Tibial nerve (tissue), 4 donors: Measurements from ENCODE around the gene CIZ1. TPM values are rescaled to one million over a fixed set of nuclear protein-coding genes. Genes with fewer than 3 reads are reported as not detected.
A peak's percentile ranks its signal among the peaks of the same experiment; 100 is the strongest.

Experiments
- DNase-seq, 2 donors: peaks; one replicate each; pipeline ENCODE4 v3.0.0-alpha.2; 2019; ENCODE audit warnings: low spot score in 2 of 2
- H3K27ac ChIP-seq, 4 donors: fragments of 200-600 bp; sonication (generic) in 3 of 4; one replicate each; pipeline ENCODE4 v1.5.1; 2017 to 2019; ENCODE audit warnings: mild to moderate bottlenecking in 1 of 4
- H3K27me3 ChIP-seq, 2 donors: fragments of 200-600 bp; sonication (generic) in 1 of 2; one replicate each; pipeline versions ENCODE4 v1.5.1 to v1.6.0; 2017 to 2019
- H3K36me3 ChIP-seq, 3 donors: fragments of 200-600 bp; sonication (generic); one replicate each; pipeline ENCODE4 v1.5.1; 2018 to 2019
- H3K4me1 ChIP-seq, 4 donors: fragments of 200-600 bp; sonication (generic) in 3 of 4; one replicate each; pipeline ENCODE4 v1.5.1; 2017 to 2019
- H3K4me3 ChIP-seq, 4 donors: fragments of 200-600 bp; sonication (generic) in 3 of 4; one replicate each; pipeline ENCODE4 v1.5.1; 2017 to 2019; ENCODE audit warnings: mild to moderate bottlenecking in 1 of 4, moderate library complexity in 1 of 4
- H3K9me3 ChIP-seq, 4 donors: fragments of 200-600 bp; sonication (generic) in 3 of 4; one replicate each; pipeline ENCODE4 v1.5.1; 2017 to 2019
- CTCF ChIP-seq, 5 experiments: fragments of 200-600 bp in 3 of 5; fragments of 450-650 bp in 2 of 5; sonication (generic) in 3 of 5; IDR thresholded peaks; one replicate each; pipeline ENCODE4 v1.5.1; 2016 to 2019; ENCODE audit warnings: antibody characterized with exemption in 5 of 5, mild to moderate bottlenecking in 3 of 5, moderate library complexity in 2 of 5
- EP300 ChIP-seq, 2 donors: sonication (generic); formaldehyde crosslinking; IDR thresholded peaks; one replicate each; pipeline ENCODE4 v1.6.1; 2017; ENCODE audit warnings: antibody characterized with exemption in 2 of 2, mild to moderate bottlenecking in 1 of 2
- POLR2A ChIP-seq, 2 donors: fragments of 450-650 bp; IDR thresholded peaks; one replicate each; pipeline ENCODE4 v1.6.1; 2017; ENCODE audit warnings: antibody characterized with exemption in 2 of 2, mild to moderate bottlenecking in 2 of 2, moderate library complexity in 2 of 2
- WGBS, 2 donors: methylation state at CpG; one replicate each; pipeline ENCODE4 v1.1.5; 2018; 5-methylcytosine and 5-hydroxymethylcytosine counted together
- total RNA-seq, 4 donors: library from RNA; depleted of rRNA; stranded (reverse); fragments of >200 nt; gene quantifications; one replicate each; pipeline ENCODE4 v1.1.0, GENCODE V29; 2016

Gene CIZ1
- total RNA-seq, 4 donors from 2014 or later, result 59.4 to 99.3 (median 71.4) TPM

GRCh38 chr9:128204858-128205257 is 13.5 kb upstream of the CIZ1 start:
- no peak overlapping the region for H3K4me3 ChIP-seq

GRCh38 chr9:128203707-128204551 is 12.6 kb upstream of the CIZ1 start:
- peak overlapping the region in 1 of 4 donors; percentile 53 for H3K27ac ChIP-seq
- H3K4me3 ChIP-seq, result peak overlapping the region; percentile 45 to 74 (median 68)
- WGBS, 2 donors, result 2 to 3% methylated on average over 24 to 38 of the region's 67 CpGs
- no peaks in the 10 kb centered on the region for H3K36me3 ChIP-seq
- peaks cover 0 to 25% of the 10 kb centered on the region in 2 donors for H3K27me3 ChIP-seq
- H3K9me3 ChIP-seq, result no peaks in the 10 kb centered on the region
- DNase-seq, result no peak
- peak in 1 of 2 donors; percentile 36 for TF ChIP-seq EP300 (IDR thresholded peaks at IDR 0.05)
- TF ChIP-seq POLR2A (IDR thresholded peaks at IDR 0.05), result no peak
- peaks cover 0 to 21% (median 8%) of the 10 kb centered on the region in 4 donors for H3K4me1 ChIP-seq

More at GRCh38 chr9:128204858-128205257, 13.5 kb upstream of the CIZ1 start:
- Histone ChIP-seq H3K4me1 (peaks cover 0 to 21% (median 8%) of the 10 kb centered on the region in 4 donors), H3K27me3 (peaks cover 0 to 25% of the 10 kb centered on the region in 2 donors), H3K9me3 (no peaks in the 10 kb centered on the region), H3K36me3 (no peaks in the 10 kb centered on the region), H3K27ac (peak overlapping the region in 1 of 4 donors; percentile 53)
- no peak for DNase-seq
- TF ChIP-seq CTCF (IDR thresholded peaks at IDR 0.05) (no peak), POLR2A (IDR thresholded peaks at IDR 0.05) (no peak), EP300 (IDR thresholded peaks at IDR 0.05) (no peak)
- 70 to 78% methylated on average over 7 of the region's 7 CpGs for WGBS, 2 donors

- peak within 1 kb of the TSS in 1 of 4 donors; percentile 53 for H3K27ac ChIP-seq
These were observed 11.8 kb upstream of the CIZ1 start, which contains the start of gene DNM1 for GRCh38 chr9:128203024-128203706. TSS of gene DNM1 (plus strand) at chr9:128203379. CDS start at chr9:128203471, 92 bp downstream.

GRCh38 chr9:128202648-128203023 is 11.3 kb upstream of the CIZ1 start:
- no peak for DNase-seq
- H3K9me3 ChIP-seq, result no peaks in the 10 kb centered on the region
- peaks cover 0 to 25% of the 10 kb centered on the region in 2 donors for H3K27me3 ChIP-seq
- H3K27ac ChIP-seq, result no peak overlapping the region
- peak overlapping the region in 2 of 4 donors; percentile 68 for H3K4me3 ChIP-seq
- 17 to 22% methylated on average over 2 of the region's 2 CpGs for WGBS, 2 donors
- H3K4me1 ChIP-seq, result peaks cover 0 to 21% (median 8%) of the 10 kb centered on the region in 4 donors
- TF ChIP-seq EP300 (IDR thresholded peaks at IDR 0.05), result no peak
- TF ChIP-seq POLR2A (IDR thresholded peaks at IDR 0.05), result no peak
- TF ChIP-seq CTCF (IDR thresholded peaks at IDR 0.05), result no peak
- H3K36me3 ChIP-seq, result no peaks in the 10 kb centered on the region

More at GRCh38 chr9:128203024-128203706, 11.8 kb upstream of the CIZ1 start, which contains the start of gene DNM1:
- Histone ChIP-seq H3K36me3 (no peaks in the 10 kb centered on the region), H3K9me3 (no peaks in the 10 kb centered on the region), H3K27me3 (peaks cover 0 to 25% of the 10 kb centered on the region in 2 donors), H3K4me1 (peaks cover 0 to 21% (median 8%) of the 10 kb centered on the region in 4 donors), H3K4me3 (peak within 1 kb of the TSS; percentile 45 to 74 (median 68))
- WGBS, 2 donors, result 0% methylated on average over 18 to 54 of the region's 72 CpGs
- TF ChIP-seq CTCF (IDR thresholded peaks at IDR 0.05), result peak; percentile 94 to 99 (median 97)
- TF ChIP-seq POLR2A (IDR thresholded peaks at IDR 0.05), result peak in 1 of 2 donors; percentile 14
- no peak for TF ChIP-seq EP300 (IDR thresholded peaks at IDR 0.05)
- no peak for DNase-seq

- no peak for TF ChIP-seq POLR2A (IDR thresholded peaks at IDR 0.05)
- no peak for TF ChIP-seq EP300 (IDR thresholded peaks at IDR 0.05)
- no peak for TF ChIP-seq CTCF (IDR thresholded peaks at IDR 0.05)
- Histone ChIP-seq H3K27me3 (peaks cover 0 to 25% of the 10 kb centered on the region in 2 donors), H3K4me3 (no peak overlapping the region), H3K4me1 (peaks cover 0 to 21% (median 8%) of the 10 kb centered on the region in 4 donors), H3K27ac (no peak overlapping the region), H3K36me3 (peaks cover 0 to 8% (median 0%) of the 10 kb centered on the region in 3 donors), H3K9me3 (no peaks in the 10 kb centered on the region)
- DNase-seq, result no peak
- 82 to 86% methylated on average over 13 of the region's 13 CpGs for WGBS, 2 donors
These were observed 10.3 kb upstream of the CIZ1 start for GRCh38 chr9:128201441-128202369.
